ENCODE data around the gene PTRH1. TPM values are rescaled to one million over a fixed set of nuclear protein-coding genes. Genes with fewer than 3 reads are reported as not detected.

The PTRH1 gene
- total and polyA plus RNA-seq, 10 of the 15 experiments (the other 5 are each of a cell fraction or from before 2014, with no cell fraction given): 0.69 to 38.4 (median 10.2) TPM

DNA sequence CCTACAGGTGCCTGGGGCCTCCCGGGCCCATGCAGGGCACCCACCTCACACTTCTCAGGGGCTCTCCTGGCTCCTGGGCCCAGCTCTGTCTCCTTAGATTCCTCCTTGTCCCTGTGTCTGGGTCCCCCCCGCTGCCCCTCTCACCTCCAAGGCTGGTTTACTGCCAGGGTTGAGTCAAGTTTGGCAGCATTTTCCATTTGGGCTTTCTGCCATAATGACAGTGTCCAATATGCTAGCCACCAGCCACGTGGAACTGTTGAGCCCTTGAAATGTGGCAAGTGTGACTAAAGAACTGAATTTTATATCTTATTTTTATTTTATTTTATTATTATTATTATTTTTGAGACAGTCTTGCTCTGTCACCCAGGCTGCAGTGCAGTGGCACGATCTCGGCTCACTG is 2.3 kb upstream of the PTRH1 start:
- intact Hi-C loops (cut with micrococcal nuclease; ENCODE audit: unreplicated experiment): loop anchor here (5.0 kb wide), 1 partner anchor 200 kb away; the partner anchor contains the start of gene ST6GALNAC4
- no peak for ATAC-seq
- H3K27ac ChIP-seq (ENCODE audit: control insufficient read depth, insufficient read depth): no peak overlapping the region

More for the DNA sequence above, 2.3 kb upstream of the PTRH1 start:
- ChIA-PET POLR2A (no interaction called here), SMC1A (ENCODE audit: uncharacterized antibody, unreplicated experiment) (no interaction called here), RAD21 (ENCODE audit: unreplicated experiment) (interaction anchor here (2.8 kb wide), 1 partner anchor 17 kb away, joined by 19 read pairs; the partner anchor contains the start of gene TOR2A), CTCF (interaction anchor here (2.4 kb wide), 1 partner anchor 17 kb away, joined by 6 read pairs; the partner anchor contains the start of gene TOR2A)
- Histone ChIP-seq H2AFZ (ENCODE audit: control insufficient read depth, low read depth, low read length) (no peak overlapping the region), H4K20me1 (ENCODE audit: control insufficient read depth, insufficient read depth) (no peaks in the 10 kb centered on the region), H3K36me3 (ENCODE audit: control insufficient read depth in 2 of 2, insufficient read depth in 2 of 2, low read length in 1 of 2) (no peaks in the 10 kb centered on the region), H3K9ac (ENCODE audit: control insufficient read depth, insufficient read depth, low read length) (no peak overlapping the region), H3K79me2 (ENCODE audit: control insufficient read depth, insufficient read depth, low read length) (no peaks in the 10 kb centered on the region), H3K4me2 (ENCODE audit: control insufficient read depth, insufficient read depth) (no peak overlapping the region), H3K4me3 (no peak overlapping the region), H3K4me1 (ENCODE audit: control insufficient read depth, insufficient read depth, low read length) (peaks cover 3% of the 10 kb centered on the region; the same call in 1 of the 2 replicates), H3K9me3 (replicated peaks; ENCODE audit: control insufficient read depth, insufficient read depth, low read length) (no peaks in the 10 kb centered on the region), H3K27me3 (replicated peaks in 1 of 2; ENCODE audit: control insufficient read depth in 2 of 2, insufficient read depth in 2 of 2, low read length in 1 of 2) (no peaks in the 10 kb centered on the region)
- no TSS peak for BruUV-seq (replicated peaks)
- WGBS (ENCODE audit: insufficient coverage, insufficient replicate concordance, low lambda C conversion rate, missing lambda C conversion rate): 41% methylated on average over 5 of the region's 5 CpGs
- no peak for FAIRE-seq
- in situ Hi-C loops (cut with MboI): no loop called here
- DNase-seq (ENCODE audit: low read depth, low spot score): no peak
- TF ChIP-seq NR2F1 (conservative IDR thresholded peaks at IDR 0.05) (no peak), FOS (IDR thresholded peaks at IDR 0.05; ENCODE audit: borderline replicate concordance, extremely low read depth, insufficient read length) (no peak), EGR1 (IDR thresholded peaks at IDR 0.05; ENCODE audit: borderline replicate concordance in 1 of 2, low read depth in 2 of 2, low read length in 2 of 2) (no peak), CEBPB (IDR thresholded peaks at IDR 0.05; ENCODE audit: borderline replicate concordance in 1 of 2, low read depth in 2 of 2, low read length in 2 of 2) (no peak), PML (IDR thresholded peaks at IDR 0.05; ENCODE audit: low read length) (no peak), NR2C2 (IDR thresholded peaks at IDR 0.05; ENCODE audit: borderline replicate concordance, control insufficient read depth, insufficient read length, low read depth) (no peak), ELK1 (IDR thresholded peaks at IDR 0.05; ENCODE audit: low read depth, low read length) (no peak)
- TF ChIP-seq, protein P1, sequence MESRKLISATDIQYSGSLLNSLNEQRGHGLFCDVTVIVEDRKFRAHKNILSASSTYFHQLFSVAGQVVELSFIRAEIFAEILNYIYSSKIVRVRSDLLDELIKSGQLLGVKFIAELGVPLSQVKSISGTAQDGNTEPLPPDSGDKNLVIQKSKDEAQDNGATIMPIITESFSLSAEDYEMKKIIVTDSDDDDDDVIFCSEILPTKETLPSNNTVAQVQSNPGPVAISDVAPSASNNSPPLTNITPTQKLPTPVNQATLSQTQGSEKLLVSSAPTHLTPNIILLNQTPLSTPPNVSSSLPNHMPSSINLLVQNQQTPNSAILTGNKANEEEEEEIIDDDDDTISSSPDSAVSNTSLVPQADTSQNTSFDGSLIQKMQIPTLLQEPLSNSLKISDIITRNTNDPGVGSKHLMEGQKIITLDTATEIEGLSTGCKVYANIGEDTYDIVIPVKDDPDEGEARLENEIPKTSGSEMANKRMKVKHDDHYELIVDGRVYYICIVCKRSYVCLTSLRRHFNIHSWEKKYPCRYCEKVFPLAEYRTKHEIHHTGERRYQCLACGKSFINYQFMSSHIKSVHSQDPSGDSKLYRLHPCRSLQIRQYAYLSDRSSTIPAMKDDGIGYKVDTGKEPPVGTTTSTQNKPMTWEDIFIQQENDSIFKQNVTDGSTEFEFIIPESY (IDR thresholded peaks at IDR 0.05): no peak
- TF ChIP-seq, protein P2, sequence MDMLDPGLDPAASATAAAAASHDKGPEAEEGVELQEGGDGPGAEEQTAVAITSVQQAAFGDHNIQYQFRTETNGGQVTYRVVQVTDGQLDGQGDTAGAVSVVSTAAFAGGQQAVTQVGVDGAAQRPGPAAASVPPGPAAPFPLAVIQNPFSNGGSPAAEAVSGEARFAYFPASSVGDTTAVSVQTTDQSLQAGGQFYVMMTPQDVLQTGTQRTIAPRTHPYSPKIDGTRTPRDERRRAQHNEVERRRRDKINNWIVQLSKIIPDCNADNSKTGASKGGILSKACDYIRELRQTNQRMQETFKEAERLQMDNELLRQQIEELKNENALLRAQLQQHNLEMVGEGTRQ (IDR thresholded peaks at IDR 0.05; ENCODE audit: borderline replicate concordance, low read depth, low read length): no peak

All from GM12878 (cell line).